Measurements from ENCODE around the gene DUSP19.
"Not testable (repeated sequence)": the region's sequence is repeated elsewhere in the genome, so short reads cannot be mapped to it uniquely, and the experiment has no call there.

Gene DUSP19

GRCh38 chr2:183078464-183079138 is at the start of gene DUSP19:
Gene DUSP19 (plus strand): TSS chr2:183078747. CDS start chr2:183078934, 187 bp downstream.
- DNase-seq = peak; percentile 75

GRCh38 chr2:183029219-183029618 is 49.3 kb upstream of the DUSP19 start:
- no peak for DNase-seq

- DNase-seq = no peak
Measured at GRCh38 chr2:183031911-183032794, 46.4 kb upstream of the DUSP19 start.

GRCh38 chr2:183033951-183034350 is 44.6 kb upstream of the DUSP19 start:
- no peak for DNase-seq

- no peak for DNase-seq
Measured at GRCh38 chr2:183034806-183035205, 43.7 kb upstream of the DUSP19 start.

DNA sequence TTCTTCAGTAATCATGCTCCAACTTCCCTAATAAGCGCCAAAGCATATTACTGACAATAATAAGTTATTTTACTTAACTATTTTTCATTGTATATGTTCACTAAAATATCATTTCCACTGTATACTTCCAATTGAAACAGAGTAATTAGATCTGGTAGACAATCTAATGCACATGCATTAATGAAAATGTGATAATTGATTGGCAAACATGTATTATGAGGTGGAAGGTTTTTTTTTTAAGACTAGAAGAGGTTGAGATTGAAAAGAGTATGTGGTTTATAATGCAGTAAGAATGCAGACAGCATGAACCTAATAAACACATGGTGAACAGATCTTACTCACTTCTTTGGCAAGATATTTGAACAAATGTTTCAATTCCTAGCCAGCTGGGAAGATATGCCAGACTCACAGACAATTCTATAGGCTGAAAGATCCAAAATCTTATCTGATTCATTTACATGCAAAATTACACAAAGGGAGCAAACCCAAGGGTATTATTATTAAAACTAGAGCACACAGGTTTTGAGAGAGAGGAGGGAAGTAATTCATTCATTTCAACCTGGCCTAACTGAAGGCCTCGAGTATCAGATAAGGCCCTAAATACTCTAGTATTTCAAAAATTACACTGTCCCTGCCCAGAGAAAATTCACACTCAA is 43.1 kb upstream of the DUSP19 start:
- no peak for DNase-seq

GRCh38 chr2:183035954-183036669 is 42.4 kb upstream of the DUSP19 start:
- DNase-seq = no peak

DNA sequence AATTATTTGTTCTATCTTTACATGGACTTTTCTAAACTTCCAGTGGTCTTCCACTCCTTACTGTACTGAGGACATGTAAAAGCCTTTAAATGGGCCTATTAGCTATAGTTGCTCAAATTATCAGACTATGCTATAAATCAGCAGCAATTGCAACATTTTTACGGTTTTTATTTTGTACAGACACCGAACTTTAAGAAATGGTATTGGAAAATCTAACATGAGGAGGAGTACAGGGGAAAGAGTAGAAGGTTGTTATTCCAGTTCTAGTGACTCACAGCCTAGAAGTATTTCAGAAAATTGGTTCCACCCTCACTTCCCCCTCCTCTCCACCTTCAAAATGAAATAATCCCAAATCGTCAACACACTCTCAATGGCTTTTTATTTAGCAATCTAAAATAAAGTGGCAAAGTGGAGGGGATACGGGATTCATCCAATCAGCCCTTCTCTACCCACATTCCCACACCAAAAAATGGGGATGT is 41.4 kb upstream of the DUSP19 start:
- DNase-seq = no peak

DNA sequence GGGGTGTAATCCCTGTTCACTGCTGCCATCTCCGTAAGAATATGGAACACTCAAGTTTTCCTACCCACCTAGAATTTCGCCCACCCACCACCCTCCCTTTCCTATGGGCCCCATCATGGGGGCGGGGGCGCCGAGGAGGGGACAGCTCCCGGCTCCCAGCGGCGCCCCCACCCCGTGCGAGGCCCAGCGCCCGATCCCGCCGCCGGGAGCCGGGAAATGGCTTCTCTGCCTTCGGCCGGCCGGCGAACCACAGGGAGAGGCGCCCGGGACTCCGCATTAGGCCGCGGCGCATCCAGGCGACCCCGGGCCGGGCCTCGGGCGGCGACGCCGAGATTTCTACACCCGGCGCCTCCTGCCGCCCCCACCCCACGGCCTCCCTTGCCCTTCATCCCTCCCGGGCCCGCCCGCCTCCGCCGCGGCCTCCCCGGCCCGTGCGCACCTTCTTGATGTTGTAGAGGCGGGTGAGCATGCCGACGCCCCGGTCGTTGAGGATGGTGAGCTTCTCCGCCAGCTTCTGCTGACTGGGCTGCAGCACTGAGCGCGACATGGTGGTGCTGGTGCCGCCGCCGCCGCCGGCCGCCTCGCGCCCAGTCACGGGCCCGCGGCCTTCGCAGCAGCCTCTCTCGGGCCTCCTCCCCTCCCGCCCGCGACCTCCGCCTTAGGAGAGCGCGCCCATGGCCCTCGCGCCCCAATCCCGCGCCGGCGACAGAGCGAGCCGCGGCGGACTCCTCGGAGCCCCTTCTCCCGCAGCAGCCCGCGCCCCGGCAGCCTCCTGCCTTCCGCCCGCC is 40.8 kb upstream of the DUSP19 start:
- peak; percentile 40 for DNase-seq

DNA sequence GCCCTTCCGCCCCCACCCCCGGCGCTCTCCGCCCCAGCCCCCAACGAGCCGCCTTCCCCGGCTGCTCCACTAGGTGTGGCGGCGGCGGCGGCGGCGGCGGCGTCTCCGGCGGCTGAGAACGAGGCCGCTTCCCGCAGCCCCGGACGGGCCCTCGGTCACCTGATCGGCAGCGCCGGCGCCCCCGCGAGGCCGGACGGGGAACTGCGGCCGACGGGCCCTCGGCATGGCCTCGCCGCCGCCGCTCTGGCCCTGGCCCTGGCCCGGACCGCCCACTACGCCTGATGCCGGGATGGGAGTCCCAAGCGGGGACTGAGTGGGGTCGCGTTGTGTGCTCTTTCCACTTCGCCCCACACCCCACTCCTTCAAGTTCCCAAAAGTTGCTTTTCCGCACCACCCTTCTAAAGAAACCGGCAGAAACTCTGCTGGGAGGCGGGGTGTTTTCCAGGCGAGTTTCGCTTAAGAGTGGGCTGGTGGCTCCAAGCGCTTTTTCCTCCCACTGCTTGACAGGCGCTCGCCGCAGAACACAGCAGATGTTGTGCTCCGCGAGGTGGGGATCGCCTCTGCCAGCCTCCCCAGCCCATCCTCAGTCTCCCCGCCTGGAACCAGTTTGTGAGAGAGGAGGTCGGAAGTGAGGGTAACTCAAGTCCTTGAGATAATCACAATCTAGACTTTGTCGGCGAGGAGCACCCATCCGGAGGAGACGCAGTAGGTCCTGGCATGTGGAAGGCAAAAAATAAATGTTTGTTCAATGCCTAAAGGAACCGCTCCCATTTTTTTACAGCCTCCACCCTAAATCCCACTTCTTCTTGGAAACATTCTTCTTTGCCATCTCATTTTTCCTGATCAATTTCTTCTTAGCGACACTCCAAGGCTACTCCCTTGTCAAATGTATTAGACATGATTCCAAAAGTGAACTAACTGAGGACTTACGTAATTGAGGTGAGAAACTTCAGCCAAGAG is 39.9 kb upstream of the DUSP19 start, which contains the start of gene NCKAP1:
TSS of gene NCKAP1 (minus strand) at position 117 of the 960 bp plus-strand sequence. CDS start 358 bp downstream, outside the sequence.
- peak; percentile 84 for DNase-seq

- DNase-seq = no peak
Measured at GRCh38 chr2:183040604-183041003, 37.9 kb upstream of the DUSP19 start.

- DNase-seq = not testable (repeated sequence)
Measured at GRCh38 chr2:183043580-183043979, 35.0 kb upstream of the DUSP19 start.

- not testable (repeated sequence) for DNase-seq
Measured at GRCh38 chr2:183047486-183048125, 30.9 kb upstream of the DUSP19 start.

GRCh38 chr2:183049420-183049819 is 29.1 kb upstream of the DUSP19 start:
- no peak for DNase-seq

GRCh38 chr2:183057333-183057985 is 21.1 kb upstream of the DUSP19 start:
- no peak for DNase-seq

- no peak for DNase-seq
Measured at GRCh38 chr2:183059561-183059960, 19.0 kb upstream of the DUSP19 start.

GRCh38 chr2:183060571-183061231 is 17.8 kb upstream of the DUSP19 start:
- DNase-seq = no peak

DNA sequence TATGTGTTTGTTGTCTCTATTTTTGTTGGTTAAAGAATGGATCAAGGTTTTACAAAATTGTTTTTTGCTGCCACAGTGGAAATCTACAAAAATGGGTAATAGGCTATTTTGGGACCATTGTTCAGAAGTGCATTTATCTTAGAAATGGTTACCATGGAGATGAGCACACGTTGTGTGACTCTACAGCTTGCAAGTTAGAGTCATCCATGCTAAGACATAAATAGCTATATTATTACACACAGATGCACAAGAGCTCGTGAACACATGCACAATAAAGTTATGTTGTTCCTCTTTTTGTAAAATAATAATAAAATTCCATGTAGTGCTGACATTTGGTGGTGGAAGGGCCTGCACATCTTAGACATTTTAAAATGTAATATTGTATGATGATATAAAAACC is 15.5 kb upstream of the DUSP19 start:
- DNase-seq = no peak

DNA sequence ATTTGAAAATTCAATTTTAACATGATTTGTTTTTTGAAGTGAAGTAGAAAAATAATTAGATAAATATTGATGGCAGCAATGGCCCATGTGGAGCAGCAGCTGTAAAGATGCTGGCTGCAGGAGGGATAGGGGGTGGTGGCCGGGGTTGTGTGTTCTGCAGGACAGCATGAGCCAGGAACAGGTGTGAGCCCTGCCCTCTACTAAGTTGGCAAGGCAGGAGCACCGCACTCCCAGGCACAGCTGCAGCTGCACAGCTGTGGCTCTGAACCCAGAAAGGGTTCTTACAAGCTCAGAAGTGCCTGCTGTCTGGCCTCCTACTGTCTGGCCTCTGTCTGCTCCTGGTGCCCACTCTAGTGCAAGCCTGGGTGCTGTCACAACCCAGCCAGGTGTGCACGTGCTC is 10.0 kb upstream of the DUSP19 start:
- DNase-seq = no peak

Measured in activated CD4-positive, alpha-beta T cell treated with anti-CD3 and anti-CD28 coated beads, Interleukin-2, amount 50 U/mL, for 1 hour (primary cell).